HepG2 (cell line): ENCODE data around the gene EXOC7. TPM values are rescaled to one million over a fixed set of nuclear protein-coding genes. Genes with fewer than 3 reads are reported as not detected.

Experiments used
- CEBPG ChIP-seq: IDR thresholded peaks from 2 replicates; pipeline ENCODE4 v1.6.1; 2016
- EHMT2 ChIP-seq: fragments of 200-600 bp; sonication (generic); IDR thresholded peaks from 2 replicates; pipeline ENCODE4 v1.7.0; 2017; ENCODE audit warnings: antibody characterized with exemption, low read depth, low read length, borderline replicate concordance
- GATAD2A ChIP-seq: IDR thresholded peaks from 2 replicates; pipeline ENCODE4 v1.6.1; 2016
- HNF4A ChIP-seq: sonication (generic); formaldehyde crosslinking; IDR thresholded peaks from 2 replicates; pipeline ENCODE4 v1.4.0; 2020; ENCODE audit warnings: missing genetic modification reagents
- HOXA5 ChIP-seq: sonication (generic); formaldehyde crosslinking; IDR thresholded peaks from 2 replicates; pipeline ENCODE4 v1.4.0; 2020; ENCODE audit warnings: missing genetic modification reagents
- JARID2 ChIP-seq: sonication (generic); formaldehyde crosslinking; IDR thresholded peaks from 2 replicates; pipeline ENCODE4 v1.8.1; 2023; ENCODE audit warnings: missing genetic modification reagents, inconsistent platforms; ENCODE audit not compliant: insufficient replicate concordance
- MEIS1 ChIP-seq: sonication (generic); formaldehyde crosslinking; IDR thresholded peaks from 2 replicates; pipeline ENCODE4 v1.9.0; 2021; ENCODE audit warnings: mild to moderate bottlenecking, missing genetic modification reagents, moderate library complexity, borderline replicate concordance
- MNT ChIP-seq: fragments of 450-650 bp; IDR thresholded peaks from 2 replicates; pipeline ENCODE4 v1.6.1; 2016
- NBN ChIP-seq: fragments of 450-650 bp; conservative IDR thresholded peaks from 2 replicates; pipeline ENCODE4 v1.6.1; 2017
- NFE2L1 ChIP-seq: sonication (generic); formaldehyde crosslinking; IDR thresholded peaks from 2 replicates; pipeline ENCODE4 v1.4.0; 2020; ENCODE audit warnings: missing genetic modification reagents, mild to moderate bottlenecking, borderline replicate concordance
- SNRNP70 ChIP-seq: fragments of 200-400 bp; formaldehyde crosslinking; IDR thresholded peaks from 2 replicates; pipeline ENCODE4 v1.6.1; 2017; ENCODE audit warnings: mild to moderate bottlenecking, low read depth, low read length, moderate library complexity
- ZBTB3 ChIP-seq: sonication (generic); formaldehyde crosslinking; IDR thresholded peaks from 2 replicates; pipeline ENCODE4 v1.4.0; 2020; ENCODE audit warnings: low read depth, mild to moderate bottlenecking, moderate library complexity, missing genetic modification reagents, borderline replicate concordance
- ZBTB7A ChIP-seq: sonication (generic); formaldehyde crosslinking; IDR thresholded peaks from 2 replicates; pipeline ENCODE4 v1.8.0; 2022; ENCODE audit warnings: mild to moderate bottlenecking, missing genetic modification reagents
- ZNF282 ChIP-seq: fragments of 450-650 bp; IDR thresholded peaks from 2 replicates; pipeline ENCODE4 v1.6.1; 2018; ENCODE audit not compliant: partially characterized antibody
- ZNF333 ChIP-seq: sonication (generic); formaldehyde crosslinking; IDR thresholded peaks from 2 replicates; pipeline ENCODE4 v1.4.0; 2020; ENCODE audit warnings: mild to moderate bottlenecking, missing genetic modification reagents, borderline replicate concordance
- ZNF589 ChIP-seq: sonication (generic); formaldehyde crosslinking; conservative IDR thresholded peaks from 2 replicates; pipeline ENCODE4 v1.8.0; 2022; ENCODE audit warnings: mild to moderate bottlenecking, moderate library complexity, missing genetic modification reagents
- ZNF7 ChIP-seq: IDR thresholded peaks from 2 replicates; pipeline ENCODE4 v1.6.1; 2016; ENCODE audit warnings: missing biosample characterization, missing genetic modification reagents
- ZNF710 ChIP-seq: sonication (generic); formaldehyde crosslinking; IDR thresholded peaks from 2 replicates; pipeline ENCODE4 v1.5.0; 2020; ENCODE audit warnings: mild to moderate bottlenecking, missing genetic modification reagents, borderline replicate concordance
- ZSCAN5A ChIP-seq: sonication (generic); formaldehyde crosslinking; IDR thresholded peaks from 2 replicates; pipeline ENCODE4 v1.8.0; 2022; ENCODE audit warnings: mild to moderate bottlenecking, missing genetic modification reagents, borderline replicate concordance
- polyA plus RNA-seq, 8 experiments: library from polyadenylated mRNA; depleted of rRNA in 3 of 8; stranded (reverse) in 7 of 8; unstranded in 1 of 8; fragments of >200 nt; fragmentation: Illumina TruSeq in 4 of 8; extraction: Trizol in 4 of 8; gene quantifications; 2 replicates each; pipeline versions ENCODE4 v1.2.1 to v1.2.3, GENCODE V29; 2011 to 2016; ENCODE audit warnings: low read depth in 4 of 8, missing spikeins in 1 of 8, mixed read lengths in 1 of 8; ENCODE audit not compliant: insufficient read depth in 1 of 8
- total RNA-seq, 5 experiments: library from RNA; depleted of rRNA; stranded (reverse); fragments of >200 nt; fragmentation: Illumina TruSeq; extraction: Trizol; gene quantifications; 2 replicates each; pipeline ENCODE4 v1.2.3, GENCODE V29; 2016; ENCODE audit warnings: low read depth in 1 of 5
- TF ChIP-seq, protein P1 (sequence below): conservative IDR thresholded peaks from 2 replicates; pipeline ENCODE4 v1.6.1; 2018; ENCODE audit warnings: missing genetic modification reagents
- TF ChIP-seq, protein P2 (sequence below): sonication (generic); formaldehyde crosslinking; IDR thresholded peaks from 2 replicates; pipeline ENCODE4 v1.4.0; 2020; ENCODE audit warnings: missing genetic modification reagents

Gene EXOC7
- total and polyA plus RNA-seq, 2 of the 13 experiments (the other 11 are each of a cell fraction or from before 2014, with no cell fraction given), result 86.9 to 116 TPM

- TF ChIP-seq MNT (no peak), ZNF282 (no peak), MEIS1 (peak; percentile 42; the same call in 1 of the 2 replicates), ZNF710 (peak; percentile 45; the same call in 1 of the 2 replicates), CEBPG (CRISPR knock-in tag) (no peak; the same call in 1 of the 2 replicates), HNF4A (peak; percentile 76), ZBTB7A (CRISPR knock-in tag) (peak; percentile 78; the same call in 1 of the 2 replicates), ZBTB3 (0 out of 2 replicates have a peak, but pooled peaks have one; percentile 60), ZNF7 (CRISPR knock-in tag) (no peak), HOXA5 (CRISPR knock-in tag) (no peak), JARID2 (CRISPR knock-in tag) (no peak), ZSCAN5A (CRISPR knock-in tag) (no peak), GATAD2A (CRISPR knock-in tag) (peak; percentile 94), SNRNP70 (no peak), ZNF333 (CRISPR knock-in tag) (no peak), EHMT2 (no peak), ZNF589 (CRISPR knock-in tag) (no peak), NFE2L1 (CRISPR knock-in tag) (no peak), NBN (no peak)
- TF ChIP-seq, protein P1, sequence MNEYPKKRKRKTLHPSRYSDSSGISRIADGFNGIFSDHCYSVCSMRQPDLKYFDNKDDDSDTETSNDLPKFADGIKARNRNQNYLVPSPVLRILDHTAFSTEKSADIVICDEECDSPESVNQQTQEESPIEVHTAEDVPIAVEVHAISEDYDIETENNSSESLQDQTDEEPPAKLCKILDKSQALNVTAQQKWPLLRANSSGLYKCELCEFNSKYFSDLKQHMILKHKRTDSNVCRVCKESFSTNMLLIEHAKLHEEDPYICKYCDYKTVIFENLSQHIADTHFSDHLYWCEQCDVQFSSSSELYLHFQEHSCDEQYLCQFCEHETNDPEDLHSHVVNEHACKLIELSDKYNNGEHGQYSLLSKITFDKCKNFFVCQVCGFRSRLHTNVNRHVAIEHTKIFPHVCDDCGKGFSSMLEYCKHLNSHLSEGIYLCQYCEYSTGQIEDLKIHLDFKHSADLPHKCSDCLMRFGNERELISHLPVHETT, result no peak
- TF ChIP-seq, protein P2, sequence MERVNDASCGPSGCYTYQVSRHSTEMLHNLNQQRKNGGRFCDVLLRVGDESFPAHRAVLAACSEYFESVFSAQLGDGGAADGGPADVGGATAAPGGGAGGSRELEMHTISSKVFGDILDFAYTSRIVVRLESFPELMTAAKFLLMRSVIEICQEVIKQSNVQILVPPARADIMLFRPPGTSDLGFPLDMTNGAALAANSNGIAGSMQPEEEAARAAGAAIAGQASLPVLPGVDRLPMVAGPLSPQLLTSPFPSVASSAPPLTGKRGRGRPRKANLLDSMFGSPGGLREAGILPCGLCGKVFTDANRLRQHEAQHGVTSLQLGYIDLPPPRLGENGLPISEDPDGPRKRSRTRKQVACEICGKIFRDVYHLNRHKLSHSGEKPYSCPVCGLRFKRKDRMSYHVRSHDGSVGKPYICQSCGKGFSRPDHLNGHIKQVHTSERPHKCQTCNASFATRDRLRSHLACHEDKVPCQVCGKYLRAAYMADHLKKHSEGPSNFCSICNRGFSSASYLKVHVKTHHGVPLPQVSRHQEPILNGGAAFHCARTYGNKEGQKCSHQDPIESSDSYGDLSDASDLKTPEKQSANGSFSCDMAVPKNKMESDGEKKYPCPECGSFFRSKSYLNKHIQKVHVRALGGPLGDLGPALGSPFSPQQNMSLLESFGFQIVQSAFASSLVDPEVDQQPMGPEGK (CRISPR knock-in tag), result peak; percentile 55; the same call in 1 of the 2 replicates
Observed at GRCh38 chr17:76119409-76120371, 16.1 kb upstream of the EXOC7 start (continued).
